ENCODE data around the gene GLIPR1.
"Not testable (repeated sequence)": the region's sequence is repeated elsewhere in the genome, so short reads cannot be mapped to it uniquely, and the experiment has no call there.

GLIPR1 gene

GRCh38 chr12:75480469-75480949 lies at the start of gene GLIPR1:
Gene GLIPR1, plus strand, starts transcription at chr12:75480755. Its CDS starts 126 bp downstream, at chr12:75480881.
- no peak for TF ChIP-seq CTCF (IDR thresholded peaks at IDR 0.05; ENCODE audit: insufficient read depth, low read depth, low read length, missing control alignments)
- H3K4me3 ChIP-seq (ENCODE audit: low read depth, low read length) = peak within 1 kb of the TSS; percentile 85
- DNase-seq (ENCODE audit: low read depth) = peak; percentile 91

- DNase-seq (ENCODE audit: low read depth) = no peak
- no peak overlapping the region for H3K4me3 ChIP-seq (ENCODE audit: low read depth, low read length)
- no peak for TF ChIP-seq CTCF (IDR thresholded peaks at IDR 0.05; ENCODE audit: insufficient read depth, low read depth, low read length, missing control alignments)
Observed at GRCh38 chr12:75432924-75433323, 47.6 kb upstream of the GLIPR1 start.

GRCh38 chr12:75437564-75437963 lies 43.0 kb upstream of the GLIPR1 start:
- peak; percentile 42 for DNase-seq (ENCODE audit: low read depth)
- peak; percentile 26 for TF ChIP-seq CTCF (IDR thresholded peaks at IDR 0.05; ENCODE audit: insufficient read depth, low read depth, low read length, missing control alignments)
- no peak overlapping the region for H3K4me3 ChIP-seq (ENCODE audit: low read depth, low read length)

- no peak for TF ChIP-seq CTCF (IDR thresholded peaks at IDR 0.05; ENCODE audit: insufficient read depth, low read depth, low read length, missing control alignments)
- DNase-seq (ENCODE audit: low read depth) = peak; percentile 2
- no peak overlapping the region for H3K4me3 ChIP-seq (ENCODE audit: low read depth, low read length)
Observed at GRCh38 chr12:75438059-75438754, 42.3 kb upstream of the GLIPR1 start.

- H3K4me3 ChIP-seq (ENCODE audit: low read depth, low read length) = no peak overlapping the region
- no peak for TF ChIP-seq CTCF (IDR thresholded peaks at IDR 0.05; ENCODE audit: insufficient read depth, low read depth, low read length, missing control alignments)
- no peak for DNase-seq (ENCODE audit: low read depth)
Observed at GRCh38 chr12:75439048-75439447, 41.5 kb upstream of the GLIPR1 start.

- H3K4me3 ChIP-seq (ENCODE audit: low read depth, low read length) = no peak overlapping the region
- no peak for TF ChIP-seq CTCF (IDR thresholded peaks at IDR 0.05; ENCODE audit: insufficient read depth, low read depth, low read length, missing control alignments)
- DNase-seq (ENCODE audit: low read depth) = no peak
Observed at GRCh38 chr12:75439930-75440329, 40.6 kb upstream of the GLIPR1 start.

GRCh38 chr12:75441687-75442449 lies 38.7 kb upstream of the GLIPR1 start:
- not testable (repeated sequence) for DNase-seq (ENCODE audit: low read depth); H3K4me3 ChIP-seq (ENCODE audit: low read depth, low read length)

GRCh38 chr12:75442454-75442853 lies 38.1 kb upstream of the GLIPR1 start:
- not testable (repeated sequence) for H3K4me3 ChIP-seq (ENCODE audit: low read depth, low read length); DNase-seq (ENCODE audit: low read depth)
